HG03432 (cell line): ENCODE results near the gene AANAT.

ENCODE experiments used
- ATAC-seq: cut with Tn5 transposase; IDR thresholded peaks from one replicate; pipeline ENCODE4 v1.9.1; 2021; ENCODE audit warnings: mild to moderate bottlenecking, moderate library complexity; ENCODE audit not compliant: unreplicated experiment

Gene AANAT

DNA sequence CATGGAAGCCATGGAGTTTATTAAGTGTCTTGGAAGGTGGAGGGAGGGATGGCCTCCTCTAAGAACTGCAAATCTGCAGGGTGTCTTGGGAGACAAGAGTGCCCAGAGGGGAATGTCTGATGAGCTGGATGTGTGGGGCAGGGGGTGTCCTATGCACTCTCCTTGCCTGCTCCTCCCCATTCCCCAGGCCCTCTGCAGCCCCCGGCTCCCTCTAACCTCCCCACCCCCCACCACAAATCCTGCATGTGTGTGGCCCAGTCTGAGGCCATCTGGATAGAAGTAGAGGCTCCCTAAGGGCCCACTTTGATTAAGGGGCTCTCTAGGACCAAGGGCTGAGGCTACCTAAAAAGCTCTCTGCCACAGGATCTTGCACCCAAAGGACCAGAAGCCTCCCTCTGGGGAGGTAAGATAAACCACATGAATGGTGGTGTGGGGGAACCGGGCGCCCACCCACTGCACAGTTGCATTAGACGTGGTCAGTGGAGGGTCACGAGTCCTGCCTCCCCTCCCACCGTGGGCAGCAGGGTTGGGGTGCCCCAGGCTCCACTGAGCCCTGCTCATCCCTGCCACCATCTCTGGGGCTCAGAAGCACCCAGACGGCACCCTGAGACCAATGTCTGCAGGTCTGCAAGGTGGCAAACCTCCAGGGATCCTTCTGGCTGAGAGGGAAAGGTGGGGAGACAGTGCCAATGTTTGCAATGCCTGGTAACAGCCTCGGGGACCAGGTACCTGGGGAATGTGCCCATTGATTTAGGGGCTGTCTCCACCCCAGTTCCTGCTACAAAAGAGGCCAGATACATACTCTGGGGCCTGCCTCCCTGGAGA lies 618 bp downstream of the AANAT start:
- no peak for ATAC-seq

GRCh38 chr17:76468634-76469010 lies 1.2 kb downstream of the AANAT start:
- no peak for ATAC-seq

- no peak for ATAC-seq
These were observed 1.9 kb downstream of the AANAT start for GRCh38 chr17:76469076-76469990.

GRCh38 chr17:76469991-76470739 lies 2.8 kb downstream of the AANAT start:
- no peak for ATAC-seq

DNA sequence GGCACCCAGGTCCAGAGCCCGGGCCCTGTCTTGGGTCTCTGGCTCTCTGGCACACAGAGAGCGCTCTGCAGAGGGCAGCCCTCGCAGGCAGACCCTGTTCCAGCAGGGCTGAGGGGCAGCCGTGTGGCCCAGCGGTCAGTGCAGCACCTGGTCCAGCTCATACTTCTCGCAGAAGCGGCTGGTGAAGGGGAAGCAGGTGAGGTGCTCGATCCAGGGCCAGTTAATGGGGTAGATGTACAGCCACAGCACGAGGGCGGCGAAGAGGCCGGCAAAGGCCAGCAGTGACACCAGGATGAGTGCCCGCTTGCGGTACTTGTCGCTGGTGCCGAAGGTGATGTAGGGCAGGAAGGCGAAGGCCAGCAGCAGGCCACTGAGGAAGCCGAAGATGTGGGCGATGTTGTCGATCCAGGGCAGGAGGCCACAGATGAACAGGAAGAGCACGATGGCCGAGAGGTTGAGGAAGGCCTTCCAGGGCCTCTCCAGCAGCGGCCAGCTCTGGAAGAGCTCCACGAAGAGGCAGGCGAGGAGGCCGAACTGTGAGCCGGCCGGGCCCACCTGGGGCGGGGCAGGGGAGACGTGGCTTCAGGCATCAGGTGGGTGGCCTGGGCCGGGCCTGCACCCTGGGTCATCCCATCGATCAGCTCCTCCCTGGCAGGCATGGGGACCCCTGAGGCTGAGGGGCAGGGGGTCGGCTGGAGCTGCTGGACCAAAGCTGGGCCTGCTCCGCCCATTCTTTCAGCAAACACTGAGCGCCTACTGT lies 4.3 kb downstream of the AANAT start:
- ATAC-seq = no peak

DNA sequence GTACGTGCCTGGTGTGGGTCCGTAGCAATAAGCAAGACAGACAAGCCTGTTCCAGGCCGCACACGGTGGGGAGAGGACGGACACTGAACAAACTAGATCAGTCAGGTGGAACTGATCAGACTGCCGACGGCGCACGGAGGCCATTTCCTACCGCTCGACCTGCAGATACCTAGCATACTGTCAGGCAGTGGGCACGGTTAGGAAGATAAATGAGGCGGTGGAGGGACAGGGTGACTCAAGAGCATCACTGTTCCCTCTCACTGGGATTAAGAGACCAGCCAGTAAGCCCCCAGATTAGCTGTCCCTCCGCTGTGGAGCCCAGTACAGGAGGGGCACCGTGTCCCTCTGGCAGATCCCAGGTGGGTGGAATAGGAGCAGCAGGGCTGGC lies 4.8 kb downstream of the AANAT start:
- no peak for ATAC-seq

DNA sequence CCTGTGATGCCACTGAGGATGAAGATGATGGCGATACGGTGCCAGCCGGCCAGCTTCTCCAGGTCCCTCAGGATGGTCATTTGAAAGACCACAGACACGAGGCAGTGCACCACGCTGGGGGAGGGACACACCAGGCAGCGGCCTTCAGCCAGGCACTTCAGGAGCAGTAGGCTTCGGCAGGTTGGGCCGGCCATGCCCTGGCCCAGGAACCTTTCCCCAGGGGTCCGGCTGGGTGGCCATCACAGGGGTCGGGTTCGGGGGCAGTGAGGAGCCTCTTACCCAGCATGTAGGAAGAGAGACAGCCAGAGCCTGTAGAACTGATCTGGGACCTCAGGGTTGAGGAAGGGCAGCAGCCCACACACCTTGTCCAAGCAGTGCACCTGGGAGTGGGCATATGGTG lies 5.3 kb downstream of the AANAT start:
- no peak for ATAC-seq

- ATAC-seq = no peak
These were observed 6.2 kb downstream of the AANAT start for GRCh38 chr17:76473541-76473985.

DNA sequence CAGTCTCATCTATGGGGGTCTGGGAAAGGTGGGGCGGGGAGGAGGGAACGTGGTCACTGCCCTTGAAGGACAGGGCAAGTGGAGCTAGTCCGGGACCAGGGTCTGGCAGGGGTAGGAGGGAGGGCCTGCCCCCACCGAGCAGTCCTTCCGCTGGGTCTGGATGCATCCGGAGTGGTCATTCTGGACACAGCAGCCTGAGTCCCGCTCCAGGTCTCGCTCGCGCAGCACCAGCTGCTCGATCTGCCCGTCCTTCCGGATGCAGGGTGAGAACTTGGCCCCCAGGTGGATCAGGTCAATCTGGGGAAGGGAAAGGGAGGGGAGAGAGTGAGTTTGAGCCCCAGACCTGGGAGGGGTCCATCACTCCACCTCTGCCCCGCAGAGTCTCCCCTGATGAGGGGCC lies 6.8 kb downstream of the AANAT start:
- no peak for ATAC-seq

- no peak for ATAC-seq
These were observed 7.5 kb downstream of the AANAT start for GRCh38 chr17:76474894-76475293.

- no peak for ATAC-seq
These were observed 7.9 kb downstream of the AANAT start for GRCh38 chr17:76475302-76475701.

- no peak for ATAC-seq
These were observed 9.3 kb downstream of the AANAT start for GRCh38 chr17:76476736-76477135.

DNA sequence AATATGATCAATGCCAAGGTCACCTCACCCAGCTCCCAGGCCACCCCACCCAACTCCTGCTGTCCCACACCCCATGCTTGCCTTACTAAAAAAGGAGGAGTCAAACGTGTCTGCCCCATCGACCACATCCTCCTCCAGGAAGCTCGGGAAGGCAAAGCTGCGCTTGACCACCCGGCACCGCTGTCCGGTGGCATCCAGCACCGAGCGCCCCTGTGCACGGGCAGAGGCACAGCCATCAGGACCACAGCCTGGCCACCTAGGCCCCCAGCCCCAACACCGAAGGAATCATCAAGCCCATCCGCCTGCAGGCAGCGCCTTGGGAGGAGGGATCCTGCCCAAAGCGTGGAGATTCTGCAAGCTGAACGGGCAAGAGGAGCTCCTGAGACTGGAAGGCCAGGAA lies 10.2 kb downstream of the AANAT start:
- ATAC-seq = no peak

- ATAC-seq = no peak
These were observed 10.7 kb downstream of the AANAT start for GRCh38 chr17:76478097-76478496.

DNA sequence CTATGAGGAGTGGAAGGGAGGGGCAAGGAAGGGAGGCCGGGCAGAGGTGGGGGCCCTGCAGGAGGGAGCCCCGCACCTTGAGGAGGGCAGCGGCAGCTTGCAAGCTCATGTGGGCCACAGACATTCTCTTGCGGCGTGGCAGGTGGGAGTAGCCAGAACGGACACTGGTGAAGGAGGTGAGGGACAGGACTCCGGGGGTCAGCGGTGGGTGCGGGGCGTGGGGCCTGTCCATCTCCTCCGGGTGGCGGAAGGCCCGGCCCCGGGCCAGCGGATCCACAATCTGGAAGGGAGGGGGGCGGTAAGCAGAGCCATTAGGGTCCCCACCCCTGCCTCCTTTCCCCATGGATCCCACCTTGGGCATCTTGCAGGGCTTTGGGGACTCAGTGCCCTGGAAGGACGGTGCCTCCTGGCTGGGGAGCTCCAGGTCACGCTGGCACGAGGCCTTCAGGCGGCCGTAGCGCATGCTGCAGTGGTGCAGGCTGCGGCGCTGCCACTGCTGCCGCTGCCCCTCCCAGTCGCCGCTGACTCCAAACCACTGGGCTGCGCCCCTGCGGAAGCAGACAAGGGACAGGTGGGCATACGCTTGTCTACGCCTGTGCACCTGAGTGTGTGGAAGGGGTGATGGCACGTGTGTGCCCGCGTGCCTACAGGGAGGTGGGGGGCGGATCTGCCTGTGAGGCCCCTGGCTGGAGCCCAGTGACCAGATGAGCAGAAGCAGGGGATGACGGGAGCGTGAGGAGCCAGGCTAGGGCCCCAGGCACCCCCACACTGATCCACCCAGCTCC lies 11.5 kb downstream of the AANAT start:
- no peak for ATAC-seq

DNA sequence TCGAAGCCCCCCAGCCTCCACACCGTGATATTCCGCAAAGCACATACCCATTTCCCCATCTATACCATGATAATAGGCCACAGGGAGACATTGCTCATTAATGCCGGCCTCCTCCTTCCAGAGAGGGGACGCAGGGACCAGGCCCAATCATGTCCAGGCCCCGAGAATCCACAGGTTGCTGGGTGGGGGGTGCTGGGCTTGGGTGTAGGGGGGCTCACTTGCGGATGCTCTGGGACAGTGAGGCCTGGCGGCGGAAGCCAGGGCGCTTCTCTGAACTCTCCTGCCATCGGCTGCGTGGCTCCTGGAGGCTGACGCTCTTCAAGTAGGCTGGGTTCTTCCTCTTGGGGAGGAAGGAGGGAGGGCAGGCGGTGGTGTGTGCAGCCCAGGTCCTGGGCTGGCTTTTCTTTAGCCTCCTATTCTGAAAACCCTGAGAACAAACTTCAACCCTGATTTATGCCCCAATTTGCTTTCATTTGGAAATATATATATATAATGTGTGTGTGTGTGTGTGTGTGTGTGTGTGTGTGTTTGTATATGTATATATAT lies 12.2 kb downstream of the AANAT start:
- ATAC-seq = no peak

GRCh38 chr17:76480632-76481031 lies 13.2 kb downstream of the AANAT start:
- no peak for ATAC-seq

- peak; percentile 67 for ATAC-seq
These were observed 13.8 kb downstream of the AANAT start for GRCh38 chr17:76481071-76481655.

DNA sequence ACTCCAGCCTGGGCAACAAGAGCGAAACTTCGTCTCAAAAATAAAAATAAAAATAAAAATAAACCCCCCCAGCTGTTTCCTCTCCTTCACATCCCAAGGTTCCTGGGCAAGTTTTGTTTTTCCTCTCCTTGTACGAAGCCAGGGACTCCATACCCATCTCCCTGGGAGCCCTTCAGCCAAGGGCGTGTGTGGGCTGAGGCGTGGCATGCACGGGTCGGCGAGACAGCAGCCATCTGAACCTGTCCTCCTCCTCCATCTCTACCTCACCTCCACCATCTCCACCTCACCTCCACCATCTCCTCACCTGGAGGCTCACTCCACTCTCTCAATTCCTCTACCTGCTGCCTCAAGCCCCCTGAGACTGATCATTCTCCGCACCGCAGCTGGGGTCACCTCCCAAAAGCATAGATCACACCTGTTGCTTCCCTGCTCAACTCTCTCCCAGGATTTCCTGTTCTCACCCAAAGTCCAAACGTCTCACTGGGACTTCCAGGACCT lies 16.9 kb downstream of the AANAT start:
- ATAC-seq = no peak
